Astrocyte (in vitro differentiated cells and primary cell): ENCODE measurements around the gene ATF6. TPM values are rescaled to one million over a fixed set of nuclear protein-coding genes. Genes with fewer than 3 reads are reported as not detected.

Experiments
- DNase-seq: peaks from one replicate; pipeline ENCODE4 v3.0.0-alpha.2; 2010; ENCODE audit warnings: low read depth
- FAIRE-seq: peaks from 2 replicates; lab custom pipeline; 2011; peaks lifted over from hg19 to GRCh38; lab: Jason Lieb, UNC
- H2AFZ ChIP-seq: 2 replicates; pipeline ENCODE4 v1.6.0; 2012; ENCODE audit warnings: low read depth, low read length, inconsistent platforms
- H3K27ac ChIP-seq: 2 replicates; pipeline ENCODE4 v1.5.1; 2011; ENCODE audit warnings: low read depth, low read length, inconsistent platforms
- H3K27me3 ChIP-seq: 2 replicates; pipeline ENCODE4 v1.6.0; 2011; ENCODE audit warnings: low read length, inconsistent platforms; ENCODE audit not compliant: insufficient read depth
- H3K36me3 ChIP-seq: 2 replicates; pipeline ENCODE4 v1.5.1; 2011; ENCODE audit warnings: low read length, inconsistent platforms; ENCODE audit not compliant: insufficient read depth
- H3K4me1 ChIP-seq: 2 replicates; pipeline ENCODE4 v1.5.1; 2011; ENCODE audit warnings: low read length, inconsistent platforms; ENCODE audit not compliant: insufficient read depth
- H3K4me2 ChIP-seq: 2 replicates; pipeline ENCODE4 v1.6.0; 2012; ENCODE audit warnings: low read length, inconsistent platforms
- H3K4me3 ChIP-seq: 2 replicates; pipeline ENCODE4 v1.5.1; 2011; ENCODE audit warnings: low read depth, mild to moderate bottlenecking, low read length, inconsistent platforms; ENCODE audit not compliant: insufficient read depth
- H3K79me2 ChIP-seq: 2 replicates; pipeline ENCODE4 v1.6.0; 2012; ENCODE audit warnings: mild to moderate bottlenecking, low read length, inconsistent platforms; ENCODE audit not compliant: insufficient read depth
- H3K9ac ChIP-seq: 2 replicates; pipeline ENCODE4 v1.6.0; 2012; ENCODE audit warnings: mild to moderate bottlenecking, low read length, inconsistent platforms
- H3K9me3 ChIP-seq: 2 replicates; pipeline ENCODE4 v1.5.1; 2012; ENCODE audit warnings: low read depth, mild to moderate bottlenecking, low read length, inconsistent platforms; ENCODE audit not compliant: insufficient read depth
- H4K20me1 ChIP-seq: 2 replicates; pipeline ENCODE4 v1.6.0; 2012; ENCODE audit warnings: low read length, inconsistent platforms; ENCODE audit not compliant: insufficient read depth
- H3K27ac Mint-ChIP-seq: one replicate; pipeline ENCODE4 v1.8.0; 2021; ENCODE audit warnings: mild to moderate bottlenecking, mixed read lengths; ENCODE audit not compliant: unreplicated experiment
- H3K27me3 Mint-ChIP-seq: one replicate; pipeline ENCODE4 v1.8.0; 2021; ENCODE audit warnings: low read depth, mixed read lengths; ENCODE audit not compliant: unreplicated experiment
- H3K36me3 Mint-ChIP-seq: one replicate; pipeline ENCODE4 v1.8.0; 2021; ENCODE audit warnings: low read depth, mixed read lengths; ENCODE audit not compliant: unreplicated experiment
- H3K4me1 Mint-ChIP-seq: one replicate; pipeline ENCODE4 v1.8.0; 2021; ENCODE audit warnings: low read depth, mixed read lengths; ENCODE audit not compliant: unreplicated experiment
- H3K4me3 Mint-ChIP-seq: one replicate; pipeline ENCODE4 v1.8.0; 2021; ENCODE audit warnings: mild to moderate bottlenecking, moderate library complexity, mixed read lengths; ENCODE audit not compliant: unreplicated experiment
- H3K9me3 Mint-ChIP-seq: one replicate; pipeline ENCODE4 v1.8.0; 2021; ENCODE audit warnings: mild to moderate bottlenecking, mixed read lengths; ENCODE audit not compliant: unreplicated experiment
- CTCF ChIP-seq: IDR thresholded peaks from 2 replicates; pipeline ENCODE4 v1.5.1; 2011; ENCODE audit warnings: low read depth, mild to moderate bottlenecking, inconsistent platforms, low read length, moderate library complexity; ENCODE audit not compliant: insufficient read depth
- EZH2 ChIP-seq: IDR thresholded peaks from 2 replicates; pipeline ENCODE4 v1.6.1; 2012; ENCODE audit warnings: mild to moderate bottlenecking, low read length, inconsistent platforms; ENCODE audit not compliant: insufficient read depth
- total RNA-seq: library from RNA; stranded (reverse); gene quantifications from 2 replicates; pipeline ENCODE4 v1.2.1, GENCODE V29; 2021

Gene ATF6
- total RNA-seq, 1 donor from 2014 or later: 25.4 TPM

GRCh38 chr1:161778522-161778921 lies 12.4 kb downstream of the ATF6 start:
- no peak overlapping the region for H3K27ac Mint-ChIP-seq
- H3K4me3 ChIP-seq: no peak overlapping the region
- TF ChIP-seq EZH2 (no peak), CTCF (no peak)
- H3K4me2 ChIP-seq: no peak overlapping the region
- no peaks in the 10 kb centered on the region for H3K4me1 ChIP-seq
- H3K9me3 Mint-ChIP-seq: no peaks in the 10 kb centered on the region
- no peak overlapping the region for H3K9ac ChIP-seq
- no peaks in the 10 kb centered on the region for H3K36me3 ChIP-seq
- no peak overlapping the region for H2AFZ ChIP-seq
- no peaks in the 10 kb centered on the region for H3K4me1 Mint-ChIP-seq
- no peak overlapping the region for H3K4me3 Mint-ChIP-seq
- H3K79me2 ChIP-seq: peaks cover 39% of the 10 kb centered on the region
- H3K27ac ChIP-seq: no peak overlapping the region
- H4K20me1 ChIP-seq: peaks cover 29% of the 10 kb centered on the region
- DNase-seq: no peak
- no peaks in the 10 kb centered on the region for H3K9me3 ChIP-seq
- H3K27me3 Mint-ChIP-seq: no peaks in the 10 kb centered on the region
- H3K36me3 Mint-ChIP-seq: peaks cover 3% of the 10 kb centered on the region
- no peaks in the 10 kb centered on the region for H3K27me3 ChIP-seq
- FAIRE-seq: peak; percentile 45

GRCh38 chr1:161779393-161779792 lies 13.3 kb downstream of the ATF6 start:
- DNase-seq: no peak
- no peak overlapping the region for H3K4me3 ChIP-seq
- H3K9me3 Mint-ChIP-seq: no peaks in the 10 kb centered on the region
- H3K27ac ChIP-seq: no peak overlapping the region
- TF ChIP-seq CTCF (no peak), EZH2 (no peak)
- H3K36me3 ChIP-seq: no peaks in the 10 kb centered on the region
- H3K4me3 Mint-ChIP-seq: no peak overlapping the region
- peaks cover 29% of the 10 kb centered on the region for H4K20me1 ChIP-seq
- H3K9me3 ChIP-seq: no peaks in the 10 kb centered on the region
- no peak overlapping the region for H2AFZ ChIP-seq
- H3K79me2 ChIP-seq: peaks cover 30% of the 10 kb centered on the region
- no peaks in the 10 kb centered on the region for H3K27me3 ChIP-seq
- H3K9ac ChIP-seq: no peak overlapping the region
- H3K27ac Mint-ChIP-seq: no peak overlapping the region
- H3K4me2 ChIP-seq: no peak overlapping the region
- H3K27me3 Mint-ChIP-seq: no peaks in the 10 kb centered on the region
- no peaks in the 10 kb centered on the region for H3K4me1 ChIP-seq
- no peaks in the 10 kb centered on the region for H3K4me1 Mint-ChIP-seq
- H3K36me3 Mint-ChIP-seq: peaks cover 3% of the 10 kb centered on the region
- FAIRE-seq: no peak

GRCh38 chr1:161781995-161782394 lies 15.9 kb downstream of the ATF6 start:
- no peaks in the 10 kb centered on the region for H3K27me3 Mint-ChIP-seq
- Histone ChIP-seq H3K79me2 (peaks cover 4% of the 10 kb centered on the region), H4K20me1 (peaks cover 10% of the 10 kb centered on the region), H3K4me2 (no peak overlapping the region), H2AFZ (no peak overlapping the region), H3K36me3 (no peaks in the 10 kb centered on the region), H3K4me1 (no peaks in the 10 kb centered on the region), H3K9ac (no peak overlapping the region), H3K27me3 (no peaks in the 10 kb centered on the region), H3K27ac (no peak overlapping the region), H3K9me3 (no peaks in the 10 kb centered on the region), H3K4me3 (no peak overlapping the region)
- no peaks in the 10 kb centered on the region for H3K4me1 Mint-ChIP-seq
- FAIRE-seq (no peak), DNase-seq (peak; percentile 29)
- H3K4me3 Mint-ChIP-seq: no peak overlapping the region
- H3K36me3 Mint-ChIP-seq: peaks cover 3% of the 10 kb centered on the region
- H3K27ac Mint-ChIP-seq: no peak overlapping the region
- H3K9me3 Mint-ChIP-seq: no peaks in the 10 kb centered on the region
- no peak for TF ChIP-seq CTCF
- TF ChIP-seq EZH2: no peak
